ENCODE results near the gene NUP58.
A peak's percentile ranks its signal among the peaks of the same experiment; 100 is the strongest.

DNA sequence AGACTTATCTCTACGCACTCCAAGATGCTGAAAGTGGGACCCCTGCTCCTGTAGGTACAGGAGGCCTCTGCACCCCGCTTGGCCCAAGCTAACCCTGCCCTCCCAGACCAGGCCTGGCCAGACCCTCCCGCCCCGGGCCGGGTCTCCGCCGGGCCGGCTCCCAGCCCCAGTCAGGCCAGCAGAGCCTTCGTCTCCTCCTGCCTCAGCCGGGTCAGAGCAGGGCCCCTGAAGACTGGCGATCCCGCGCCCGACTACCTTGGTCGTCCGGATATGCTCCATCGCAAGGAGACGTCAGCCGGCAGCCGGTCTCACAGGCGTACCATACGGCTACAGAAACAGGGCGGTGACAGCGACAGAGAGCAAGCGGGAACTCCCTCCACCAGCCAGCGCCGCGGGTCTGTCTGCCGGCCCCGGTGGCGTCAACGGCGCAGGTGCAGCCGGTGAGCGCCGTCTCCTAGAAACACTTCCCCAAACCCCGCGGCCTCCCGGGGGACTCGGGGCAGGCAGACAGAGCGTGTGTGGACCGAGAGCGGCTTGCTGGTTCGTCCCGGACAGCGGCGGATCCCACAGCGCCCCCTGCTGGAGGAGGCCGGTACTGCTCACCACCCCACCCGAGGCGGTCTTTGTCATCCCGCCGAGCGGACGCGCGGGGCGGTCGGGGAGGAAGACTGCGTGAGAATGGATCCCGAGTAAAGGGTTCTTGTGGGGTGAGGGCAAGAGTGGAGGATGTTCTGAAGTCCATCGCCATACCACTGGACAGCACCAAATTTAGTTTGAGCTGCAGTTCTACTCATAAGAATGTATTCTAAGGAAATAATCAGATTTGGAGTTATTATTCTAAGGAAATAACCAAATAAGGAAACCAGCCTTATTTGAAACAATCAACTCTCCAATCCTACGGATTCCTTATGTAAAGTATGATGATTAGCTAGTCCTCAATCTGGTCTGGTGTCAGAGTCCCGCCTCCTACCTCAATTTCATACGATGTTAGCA is 14.2 kb upstream of the NUP58 start, which contains the start of gene MTMR6:
- 0 out of 2 replicates have a peak, but pooled peaks have one; percentile 22 for TF ChIP-seq RCOR1 (conservative IDR thresholded peaks at IDR 0.05; ENCODE audit: low read depth, low read length)
- TF ChIP-seq, protein P1, sequence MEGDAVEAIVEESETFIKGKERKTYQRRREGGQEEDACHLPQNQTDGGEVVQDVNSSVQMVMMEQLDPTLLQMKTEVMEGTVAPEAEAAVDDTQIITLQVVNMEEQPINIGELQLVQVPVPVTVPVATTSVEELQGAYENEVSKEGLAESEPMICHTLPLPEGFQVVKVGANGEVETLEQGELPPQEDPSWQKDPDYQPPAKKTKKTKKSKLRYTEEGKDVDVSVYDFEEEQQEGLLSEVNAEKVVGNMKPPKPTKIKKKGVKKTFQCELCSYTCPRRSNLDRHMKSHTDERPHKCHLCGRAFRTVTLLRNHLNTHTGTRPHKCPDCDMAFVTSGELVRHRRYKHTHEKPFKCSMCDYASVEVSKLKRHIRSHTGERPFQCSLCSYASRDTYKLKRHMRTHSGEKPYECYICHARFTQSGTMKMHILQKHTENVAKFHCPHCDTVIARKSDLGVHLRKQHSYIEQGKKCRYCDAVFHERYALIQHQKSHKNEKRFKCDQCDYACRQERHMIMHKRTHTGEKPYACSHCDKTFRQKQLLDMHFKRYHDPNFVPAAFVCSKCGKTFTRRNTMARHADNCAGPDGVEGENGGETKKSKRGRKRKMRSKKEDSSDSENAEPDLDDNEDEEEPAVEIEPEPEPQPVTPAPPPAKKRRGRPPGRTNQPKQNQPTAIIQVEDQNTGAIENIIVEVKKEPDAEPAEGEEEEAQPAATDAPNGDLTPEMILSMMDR (IDR thresholded peaks at IDR 0.05 in 2 of 3, conservative IDR thresholded peaks at IDR 0.05 in 1 of 3; ENCODE audit: control insufficient read depth in 2 of 3, extremely low read depth in 1 of 3, insufficient read depth in 1 of 3, low read depth in 3 of 3, low read length in 3 of 3): peak; percentile 96 to 99 (median 98); a peak in 5 of 6 replicates
- peak; percentile 53; the same call in 1 of the 2 replicates for TF ChIP-seq RFX5 (IDR thresholded peaks at IDR 0.05; ENCODE audit: low read depth, low read length)
- TF ChIP-seq TAF1 (IDR thresholded peaks at IDR 0.05; ENCODE audit: borderline replicate concordance, low read depth, low read length): peak; percentile 61; the same call in 1 of the 2 replicates
- TF ChIP-seq, protein P2, sequence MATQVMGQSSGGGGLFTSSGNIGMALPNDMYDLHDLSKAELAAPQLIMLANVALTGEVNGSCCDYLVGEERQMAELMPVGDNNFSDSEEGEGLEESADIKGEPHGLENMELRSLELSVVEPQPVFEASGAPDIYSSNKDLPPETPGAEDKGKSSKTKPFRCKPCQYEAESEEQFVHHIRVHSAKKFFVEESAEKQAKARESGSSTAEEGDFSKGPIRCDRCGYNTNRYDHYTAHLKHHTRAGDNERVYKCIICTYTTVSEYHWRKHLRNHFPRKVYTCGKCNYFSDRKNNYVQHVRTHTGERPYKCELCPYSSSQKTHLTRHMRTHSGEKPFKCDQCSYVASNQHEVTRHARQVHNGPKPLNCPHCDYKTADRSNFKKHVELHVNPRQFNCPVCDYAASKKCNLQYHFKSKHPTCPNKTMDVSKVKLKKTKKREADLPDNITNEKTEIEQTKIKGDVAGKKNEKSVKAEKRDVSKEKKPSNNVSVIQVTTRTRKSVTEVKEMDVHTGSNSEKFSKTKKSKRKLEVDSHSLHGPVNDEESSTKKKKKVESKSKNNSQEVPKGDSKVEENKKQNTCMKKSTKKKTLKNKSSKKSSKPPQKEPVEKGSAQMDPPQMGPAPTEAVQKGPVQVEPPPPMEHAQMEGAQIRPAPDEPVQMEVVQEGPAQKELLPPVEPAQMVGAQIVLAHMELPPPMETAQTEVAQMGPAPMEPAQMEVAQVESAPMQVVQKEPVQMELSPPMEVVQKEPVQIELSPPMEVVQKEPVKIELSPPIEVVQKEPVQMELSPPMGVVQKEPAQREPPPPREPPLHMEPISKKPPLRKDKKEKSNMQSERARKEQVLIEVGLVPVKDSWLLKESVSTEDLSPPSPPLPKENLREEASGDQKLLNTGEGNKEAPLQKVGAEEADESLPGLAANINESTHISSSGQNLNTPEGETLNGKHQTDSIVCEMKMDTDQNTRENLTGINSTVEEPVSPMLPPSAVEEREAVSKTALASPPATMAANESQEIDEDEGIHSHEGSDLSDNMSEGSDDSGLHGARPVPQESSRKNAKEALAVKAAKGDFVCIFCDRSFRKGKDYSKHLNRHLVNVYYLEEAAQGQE (IDR thresholded peaks at IDR 0.05; ENCODE audit: low read depth, low read length): no peak
- TF ChIP-seq, protein P3, sequence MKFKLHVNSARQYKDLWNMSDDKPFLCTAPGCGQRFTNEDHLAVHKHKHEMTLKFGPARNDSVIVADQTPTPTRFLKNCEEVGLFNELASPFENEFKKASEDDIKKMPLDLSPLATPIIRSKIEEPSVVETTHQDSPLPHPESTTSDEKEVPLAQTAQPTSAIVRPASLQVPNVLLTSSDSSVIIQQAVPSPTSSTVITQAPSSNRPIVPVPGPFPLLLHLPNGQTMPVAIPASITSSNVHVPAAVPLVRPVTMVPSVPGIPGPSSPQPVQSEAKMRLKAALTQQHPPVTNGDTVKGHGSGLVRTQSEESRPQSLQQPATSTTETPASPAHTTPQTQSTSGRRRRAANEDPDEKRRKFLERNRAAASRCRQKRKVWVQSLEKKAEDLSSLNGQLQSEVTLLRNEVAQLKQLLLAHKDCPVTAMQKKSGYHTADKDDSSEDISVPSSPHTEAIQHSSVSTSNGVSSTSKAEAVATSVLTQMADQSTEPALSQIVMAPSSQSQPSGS (IDR thresholded peaks at IDR 0.05; ENCODE audit: low read length): no peak
- peak; percentile 4 to 78; a peak in 2 of 4 replicates for TF ChIP-seq EP300 (IDR thresholded peaks at IDR 0.05; ENCODE audit: borderline replicate concordance in 1 of 2, control insufficient read depth in 1 of 2, low read depth in 2 of 2, low read length in 2 of 2)

All from GM12878 (cell line).